Heart left ventricle (tissue), 16 donors: ENCODE measurements around the gene NUF2. TPM values are rescaled to one million over a fixed set of nuclear protein-coding genes. Genes with fewer than 3 reads are reported as not detected.

ENCODE experiments used
- ATAC-seq, 4 donors: fragments of 200-7000 bp; cut with Tn5 transposase; one replicate each; pipeline ENCODE4 v1.9.1; 2020 to 2022; ENCODE audit warnings: moderate library complexity in 4 of 4, mild to moderate bottlenecking in 3 of 4, moderate number of reproducible peaks in 1 of 4
- DNase-seq, 5 donors: peaks; one replicate each; pipeline ENCODE4 v3.0.0-alpha.2; 2020
- H3K27ac ChIP-seq, 12 donors: fragments of 200-600 bp; sonication (generic) in 4 of 12; one replicate each; pipeline versions ENCODE4 v1.5.0 to v1.8.0; 2016 to 2022; ENCODE audit warnings: mild to moderate bottlenecking in 2 of 12
- H3K27me3 ChIP-seq, 9 donors: fragments of 200-600 bp; sonication (generic) in 2 of 9; one replicate each; pipeline versions ENCODE4 v1.5.1 to v1.8.0; 2016 to 2022; ENCODE audit warnings: mild to moderate bottlenecking in 3 of 9
- H3K36me3 ChIP-seq, 9 donors: fragments of 200-600 bp; sonication (generic) in 2 of 9; one replicate each; pipeline versions ENCODE4 v1.5.0 to v1.8.0; 2018 to 2022; ENCODE audit warnings: mild to moderate bottlenecking in 2 of 9
- H3K4me1 ChIP-seq, 12 donors: fragments of 200-600 bp; sonication (generic) in 4 of 12; one replicate each; pipeline versions ENCODE4 v1.5.0 to v1.8.0; 2016 to 2022; ENCODE audit warnings: mild to moderate bottlenecking in 3 of 12
- H3K4me3 ChIP-seq, 12 donors: fragments of 200-600 bp; sonication (generic) in 4 of 12; one replicate each; pipeline versions ENCODE4 v1.5.0 to v1.8.0; 2017 to 2022; ENCODE audit warnings: mild to moderate bottlenecking in 9 of 12, moderate library complexity in 4 of 12
- H3K9me3 ChIP-seq, 12 donors: fragments of 200-600 bp; sonication (generic) in 4 of 12; one replicate each; pipeline versions ENCODE4 v1.5.0 to v1.8.0; 2016 to 2022; ENCODE audit warnings: mild to moderate bottlenecking in 1 of 12
- CTCF ChIP-seq, 12 donors: fragments of 200-600 bp; sonication (generic) in 4 of 12; IDR thresholded peaks; one replicate each; pipeline versions ENCODE4 v1.5.0 to v1.8.0; 2018 to 2022; ENCODE audit warnings: antibody characterized with exemption in 12 of 12, mild to moderate bottlenecking in 5 of 12
- POLR2A ChIP-seq, 2 donors: fragments of 450-650 bp; IDR thresholded peaks; one replicate each; pipeline ENCODE4 v1.6.1; 2017; ENCODE audit warnings: antibody characterized with exemption in 2 of 2, mild to moderate bottlenecking in 2 of 2, moderate library complexity in 2 of 2
- WGBS, 4 donors: extraction: QIAGEN DNeasy Blood & Tissue Kit in 2 of 4; methylation state at CpG; one replicate each; pipeline versions ENCODE4 v1.1.5 to v1.1.7; 2013 to 2018; 5-methylcytosine and 5-hydroxymethylcytosine counted together
- intact Hi-C, 10 donors: fragments of 100-400 bp; cut with DNase I; formaldehyde crosslinking; loops; one replicate each; pipeline versions ENCODE4 v1.11.1 to v1.14.2; 2022
- polyA plus RNA-seq, 2 donors: library from polyadenylated mRNA; stranded (reverse); fragments of 200-250 nt; gene quantifications; one replicate each; pipeline ENCODE4 v1.2.3, GENCODE V29; 2013
- total RNA-seq, 9 donors: library from RNA; depleted of rRNA in 2 of 9; stranded (reverse); fragments of >200 nt in 2 of 9; fragmentation: NEBNext Ultra II Directional in 3 of 9; extraction: Animal tissue kit (Norgen Biotek cat#: 25700) in 3 of 9; gene quantifications; one replicate each; pipeline versions ENCODE4 v1.1.0 to v1.2.4, GENCODE V29; 2016 to 2023
- donor health status: ischemic (EF 13 %, LVEDD 7.1; RV severe dilation, severe dysfunction).
- donor health status: healthy with polysubstance abuse.
- donor health status: DM: no; HTN: yes; CAD: no.
- donor health status: DM: no; HTN: no; CAD: no.
- donor health status: ischemic (EF 25% LVEDD 6.9; RV normal size, moderate dysfunction).
- donor health status: ischemic (EF 25% LVEDD 5.7; RV mildly dilated, moderate dysfunction).
- donor health status: healthy.
- donor health status: DM: yes; HTN: yes; CAD: no.
- donor health status: ischemic (EF 35%, LVEDD 5.7; RV mildly dilated, moderate dysfunction).
- donor health status: nonischemic (EF 11% LVEDD 7.7; RV severe dilation, severe dysfunction).
- donor health status: DM: yes; HTN: yes; CAD: no.
- donor health status: PGD.
- donor health status: ischemic (EF 29% LVEDD 5.4; RV normal size, mild dysfunction).
- donor health status: nonischemic (EF 23%, LVEDD 6.1; RV moderate dilation, normal function).

Gene NUF2
- total and polyA plus RNA-seq, 11 donors: 0.18 to 3.2 (median 0.48) TPM; not detected in 3

GRCh38 chr1:163388970-163389369 lies 67.2 kb downstream of the NUF2 start:
- ATAC-seq: no peak
- 82 to 90% (median 85%) methylated on average over 4 of the region's 4 CpGs for WGBS, 4 donors

GRCh38 chr1:163395790-163396189 lies 74.0 kb downstream of the NUF2 start:
- peaks cover 0 to 10% (median 0%) of the 10 kb centered on the region in 9 donors for H3K27me3 ChIP-seq
- no peaks in the 10 kb centered on the region for H3K4me1 ChIP-seq
- TF ChIP-seq POLR2A (IDR thresholded peaks at IDR 0.05): no peak
- TF ChIP-seq CTCF (IDR thresholded peaks at IDR 0.05): no peak
- no peak overlapping the region for H3K27ac ChIP-seq
- no peaks in the 10 kb centered on the region for H3K9me3 ChIP-seq
- intact Hi-C loops: no loop called here
- H3K4me3 ChIP-seq: no peak overlapping the region
- ATAC-seq: no peak
- no peaks in the 10 kb centered on the region for H3K36me3 ChIP-seq
- DNase-seq: no peak

More at GRCh38 chr1:163388970-163389369, 67.2 kb downstream of the NUF2 start:
- no peak for DNase-seq
- Histone ChIP-seq H3K27me3 (peaks cover 0 to 18% (median 0%) of the 10 kb centered on the region in 9 donors), H3K4me1 (no peaks in the 10 kb centered on the region), H3K9me3 (no peaks in the 10 kb centered on the region), H3K36me3 (no peaks in the 10 kb centered on the region), H3K4me3 (no peak overlapping the region), H3K27ac (no peak overlapping the region)
- intact Hi-C loops: no loop called here
- TF ChIP-seq CTCF (IDR thresholded peaks at IDR 0.05) (no peak), POLR2A (IDR thresholded peaks at IDR 0.05) (no peak)

GRCh38 chr1:163397451-163398200 lies 75.9 kb downstream of the NUF2 start:
- WGBS, 4 donors: 62 to 69% (median 65%) methylated on average over 4 of the region's 4 CpGs
- no peak for TF ChIP-seq POLR2A (IDR thresholded peaks at IDR 0.05)
- TF ChIP-seq CTCF (IDR thresholded peaks at IDR 0.05): no peak
- Histone ChIP-seq H3K9me3 (no peaks in the 10 kb centered on the region), H3K27ac (no peak overlapping the region), H3K27me3 (peaks cover 0 to 10% (median 0%) of the 10 kb centered on the region in 9 donors), H3K4me1 (no peaks in the 10 kb centered on the region), H3K4me3 (no peak overlapping the region), H3K36me3 (no peaks in the 10 kb centered on the region)
- no peak for DNase-seq
- intact Hi-C loops: no loop called here
- no peak for ATAC-seq

- DNase-seq (no peak), ATAC-seq (no peak)
- no peak for TF ChIP-seq POLR2A (IDR thresholded peaks at IDR 0.05)
- no peak for TF ChIP-seq CTCF (IDR thresholded peaks at IDR 0.05)
- Histone ChIP-seq H3K36me3 (no peaks in the 10 kb centered on the region), H3K4me3 (no peak overlapping the region), H3K27ac (no peak overlapping the region), H3K4me1 (no peaks in the 10 kb centered on the region), H3K9me3 (no peaks in the 10 kb centered on the region), H3K27me3 (peaks cover 0 to 8% (median 0%) of the 10 kb centered on the region in 9 donors)
- intact Hi-C loops: no loop called here
- WGBS, 4 donors: 85 to 89% (median 87%) methylated on average over 5 of the region's 5 CpGs
Observed at GRCh38 chr1:163399001-163399400, 77.2 kb downstream of the NUF2 start.
